ENCODE data around the gene SPDYC.

GRCh38 chr11:65216830-65217229, 46.8 kb downstream of the SPDYC start:
- TF ChIP-seq CTCF (conservative IDR thresholded peaks at IDR 0.05; ENCODE audit: low read length) (no peak), EZH2phosphoT487 (IDR thresholded peaks at IDR 0.05; ENCODE audit: borderline replicate concordance, low read depth, low read length) (no peak)

All from OCI-LY7 (cell line).